Stimulated activated CD4-positive, alpha-beta T cell treated with anti-CD3 and anti-CD28 coated beads, Interleukin-2, amount 100 ng/mL, for 4 hours (primary cell): Measurements from ENCODE around the gene IGLL1.
"Not testable (repeated sequence)": the region's sequence is repeated elsewhere in the genome, so short reads cannot be mapped to it uniquely, and the experiment has no call there.

Experiments
- DNase-seq: peaks from one replicate; pipeline ENCODE4 v3.0.0-alpha.2; 2020; ENCODE audit warnings: low read depth

IGLL1 gene

DNA sequence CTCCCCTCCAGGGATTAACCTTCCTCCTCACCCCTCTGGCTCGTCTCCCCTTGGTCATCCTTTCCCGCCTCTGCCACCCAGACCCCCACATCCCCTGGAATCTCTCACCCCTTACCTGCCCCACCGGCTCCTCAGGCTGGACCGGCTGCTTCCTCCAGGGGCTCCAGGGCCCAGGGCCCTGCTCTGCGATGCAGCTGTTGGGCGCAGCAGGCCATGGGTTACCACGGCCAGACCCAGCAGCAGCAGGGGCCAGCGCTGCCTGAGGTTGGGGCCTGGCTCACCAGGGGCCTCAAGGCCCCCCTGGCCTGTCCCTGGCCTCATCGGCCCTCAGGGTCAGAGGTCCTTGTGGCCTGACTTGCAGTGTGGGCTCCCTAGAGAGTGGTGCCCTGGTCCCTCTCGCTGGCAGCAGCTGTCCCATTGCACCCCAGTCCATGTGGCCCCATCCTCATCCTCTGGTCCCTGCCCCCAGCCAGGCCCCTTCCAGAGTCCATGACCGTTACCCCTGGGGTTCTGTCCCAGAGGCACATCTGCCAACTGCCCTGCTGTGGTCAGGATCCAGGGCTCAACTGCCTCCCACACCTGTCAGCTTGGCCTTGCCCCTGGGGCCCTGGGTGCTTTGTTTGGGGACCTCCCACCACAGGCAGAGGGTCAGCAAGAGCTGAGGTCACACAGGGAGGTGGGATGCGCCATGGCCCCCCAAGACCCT, at the start of gene IGLL1:
Gene IGLL1 (minus strand): TSS at position 421 of the 706 bp plus-strand sequence. CDS start 100 bp downstream, at position 321.
- DNase-seq = no peak

DNA sequence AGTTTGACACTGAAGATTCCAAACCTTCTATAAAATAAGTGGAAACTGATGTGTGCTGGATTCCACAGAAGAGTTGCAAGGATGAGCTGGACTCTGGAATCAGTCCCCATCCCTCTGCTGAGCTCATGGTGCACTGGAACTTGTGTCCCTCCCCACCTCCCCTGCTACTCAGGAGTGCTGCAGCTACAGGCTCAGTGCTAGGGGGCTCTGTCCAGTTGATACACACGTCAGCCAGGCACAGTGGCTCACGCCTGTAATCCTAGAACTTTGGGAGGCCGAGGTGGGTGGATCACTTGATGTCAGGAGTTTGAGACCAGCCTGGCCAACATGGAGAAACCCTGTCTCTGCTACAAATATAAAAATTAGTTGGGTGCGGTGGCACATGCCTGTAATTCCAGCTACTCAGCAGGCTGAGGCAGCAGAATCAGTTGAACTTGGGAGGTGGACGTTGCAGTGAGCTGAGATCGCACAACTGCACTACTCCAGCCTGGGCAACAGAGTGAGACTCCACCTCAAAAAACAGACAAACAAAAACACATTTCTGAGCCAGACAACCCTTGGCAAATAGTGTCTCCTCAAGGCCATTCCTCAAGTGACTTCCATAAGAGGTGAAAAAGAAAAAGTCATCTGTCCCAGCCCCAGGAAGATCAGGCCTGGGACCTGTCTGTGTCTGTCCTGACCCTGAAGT, 48.1 kb upstream of the IGLL1 start:
- not testable (repeated sequence) for DNase-seq

DNA sequence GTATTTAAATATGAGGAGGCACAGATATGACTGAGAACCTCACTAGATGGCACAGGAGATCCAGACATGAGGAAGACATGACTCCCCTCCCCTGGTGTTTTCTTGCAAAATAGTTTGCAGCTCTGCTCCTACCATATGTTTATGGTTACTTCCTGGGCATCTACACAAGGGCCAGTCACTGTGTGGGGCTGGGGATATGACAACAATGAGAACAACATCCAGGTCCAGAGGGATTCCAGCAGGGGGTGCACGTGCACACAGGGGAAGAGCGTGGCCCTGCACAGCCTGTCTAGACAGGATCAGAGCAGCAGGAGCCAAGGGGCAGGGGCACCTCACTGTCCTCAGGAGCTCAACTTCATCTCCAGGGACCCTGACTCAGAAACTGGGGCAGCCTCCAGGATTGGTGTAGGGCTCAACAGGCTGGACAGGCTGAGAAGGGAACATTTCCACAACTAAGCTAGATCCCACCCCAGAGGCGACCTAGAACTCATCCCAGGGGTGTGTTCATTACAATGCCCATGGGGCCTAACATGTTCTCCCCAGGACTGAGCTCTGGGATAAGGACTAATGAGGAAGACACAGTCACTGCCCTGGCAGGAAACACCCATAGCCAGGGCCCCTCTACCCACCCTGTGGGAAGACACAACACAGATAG, 47.4 kb upstream of the IGLL1 start:
- peak; percentile 15 for DNase-seq

DNA sequence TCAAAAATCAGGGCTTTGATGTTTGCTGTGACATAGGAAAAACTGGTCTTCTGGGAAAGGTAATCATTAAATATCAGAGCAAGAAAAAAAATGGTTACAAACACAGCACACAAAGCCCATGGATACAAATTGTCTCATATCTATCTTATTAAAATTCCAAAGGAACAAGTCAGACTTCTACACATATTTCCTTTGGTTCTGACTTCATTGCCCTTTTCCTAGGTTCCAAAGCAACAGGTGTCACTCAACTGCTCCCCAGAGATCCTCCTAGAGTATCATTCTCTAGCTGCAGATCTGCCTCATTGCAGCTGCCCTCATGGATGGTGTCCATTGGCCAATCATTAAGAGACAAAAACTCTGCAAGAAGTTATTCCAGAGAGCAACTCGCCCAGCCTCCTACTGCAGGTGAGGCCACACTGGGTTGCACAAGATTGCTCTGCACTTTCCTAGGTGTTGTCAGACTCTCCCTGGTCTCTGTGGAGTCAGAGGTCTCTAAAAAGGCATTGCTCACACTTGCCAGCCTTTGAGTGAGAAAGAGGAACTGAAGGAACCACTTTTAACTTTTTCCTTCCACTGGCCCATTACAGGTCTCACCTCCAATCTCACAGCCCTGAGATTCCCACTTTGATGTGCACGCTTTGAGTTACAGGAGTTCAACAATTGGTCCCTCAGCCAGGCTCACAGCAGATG, 46.3 kb upstream of the IGLL1 start:
- DNase-seq = no peak

DNA sequence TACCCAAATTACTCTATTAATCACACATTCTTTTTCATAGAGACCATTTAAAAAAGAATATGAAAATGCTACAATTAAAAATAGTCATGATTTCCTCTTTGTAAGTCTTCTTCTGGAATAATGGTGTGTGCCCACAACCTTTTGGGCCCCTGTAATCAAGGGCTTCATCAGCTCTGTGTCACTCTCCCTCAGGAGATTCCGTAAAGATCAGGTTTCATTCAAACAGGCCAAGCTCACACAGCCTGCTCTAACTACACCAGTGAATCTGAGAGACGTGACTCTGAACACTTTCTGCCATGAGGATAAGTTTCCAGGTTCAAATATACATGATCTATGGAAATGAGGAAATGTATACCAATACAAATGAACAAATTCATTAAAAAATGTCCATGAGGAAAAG, 42.5 kb upstream of the IGLL1 start:
- no peak for DNase-seq

DNA sequence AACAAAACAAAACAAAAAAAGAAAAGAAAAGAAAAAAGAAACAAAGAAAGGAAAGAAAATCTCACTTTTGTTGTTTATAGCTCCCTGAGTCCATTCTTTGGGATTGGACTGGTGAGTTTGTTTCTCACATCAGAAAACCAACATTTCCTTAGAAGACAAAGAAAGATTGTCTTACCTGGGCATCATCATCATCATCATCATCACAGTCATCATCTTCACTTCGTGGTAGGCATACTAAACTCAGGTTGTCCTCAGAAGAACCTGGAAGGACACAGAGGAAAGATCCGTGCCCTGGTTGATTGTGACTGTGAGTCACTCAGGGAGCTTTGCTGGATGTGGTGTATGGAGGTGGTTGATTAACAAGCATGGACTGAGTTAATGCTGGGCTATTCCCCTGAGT, 41.8 kb upstream of the IGLL1 start:
- DNase-seq = not testable (repeated sequence)

DNA sequence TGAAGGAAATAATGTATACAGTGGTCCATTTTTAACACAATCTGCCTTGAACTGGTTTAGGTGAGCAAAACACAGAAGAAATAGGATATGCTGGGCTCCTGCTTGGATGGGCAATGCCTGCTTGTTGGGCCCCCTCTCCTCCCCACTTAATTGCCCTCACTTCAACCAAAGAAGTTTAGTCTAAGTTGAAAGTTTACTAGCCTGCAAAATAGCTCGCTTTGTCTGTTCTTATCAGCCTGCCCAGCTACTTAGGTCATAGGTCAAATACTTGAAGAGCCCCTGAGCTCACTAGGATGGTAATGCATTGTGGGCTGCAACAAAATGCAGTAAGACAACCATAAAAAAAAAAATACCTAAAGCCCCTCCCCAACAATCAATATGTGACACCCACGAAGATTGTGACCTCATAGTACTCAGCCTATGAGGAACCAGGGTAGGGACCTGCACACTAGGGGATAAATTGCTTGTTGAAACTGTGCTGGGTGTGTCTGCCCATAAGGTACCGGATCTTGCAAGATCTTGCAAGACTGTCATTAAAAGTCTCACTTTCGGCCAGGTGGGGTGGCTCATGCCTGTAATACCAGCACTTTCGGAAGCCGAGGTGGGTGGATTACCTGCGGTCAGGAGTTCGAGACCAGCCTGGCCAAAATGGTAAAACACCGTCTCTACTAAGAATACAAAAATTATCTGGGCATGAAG, 41.1 kb upstream of the IGLL1 start:
- no peak for DNase-seq

DNA sequence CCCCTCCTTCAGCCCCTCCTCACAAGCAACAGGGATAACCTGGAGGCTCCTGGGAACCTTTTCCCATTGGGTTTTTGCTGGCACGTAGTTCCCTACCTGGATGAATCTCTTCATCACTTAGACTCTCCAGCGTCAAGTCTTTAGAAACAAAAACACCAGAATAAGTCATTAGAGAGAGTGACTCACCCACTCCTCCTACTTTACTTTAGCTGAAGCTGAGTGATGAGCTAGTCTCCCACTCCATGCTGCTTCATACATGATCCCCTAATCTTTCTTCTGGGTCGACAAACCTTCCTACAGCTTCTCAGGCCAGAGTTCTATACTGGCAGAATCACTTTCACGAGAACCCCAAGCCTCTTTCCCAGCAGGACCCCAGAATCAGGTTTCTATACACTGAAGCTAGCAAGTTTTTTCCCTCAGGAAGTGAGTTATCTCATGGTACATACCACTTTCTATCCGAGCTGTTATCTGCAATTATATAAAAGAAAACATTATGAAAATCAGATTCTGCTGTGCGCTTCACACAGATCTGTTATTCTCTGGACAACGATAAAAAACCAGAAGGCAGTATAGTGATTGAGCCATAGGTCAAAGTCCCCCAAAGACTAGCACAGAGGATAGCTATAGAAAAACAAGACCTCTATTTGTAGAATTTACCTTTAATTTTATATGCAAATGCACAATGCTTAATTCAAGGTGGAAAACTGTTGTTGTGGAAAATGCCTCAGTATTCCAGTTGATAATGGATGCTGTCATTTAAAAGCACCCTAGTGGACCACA, 33.3 kb upstream of the IGLL1 start:
- DNase-seq = no peak

DNA sequence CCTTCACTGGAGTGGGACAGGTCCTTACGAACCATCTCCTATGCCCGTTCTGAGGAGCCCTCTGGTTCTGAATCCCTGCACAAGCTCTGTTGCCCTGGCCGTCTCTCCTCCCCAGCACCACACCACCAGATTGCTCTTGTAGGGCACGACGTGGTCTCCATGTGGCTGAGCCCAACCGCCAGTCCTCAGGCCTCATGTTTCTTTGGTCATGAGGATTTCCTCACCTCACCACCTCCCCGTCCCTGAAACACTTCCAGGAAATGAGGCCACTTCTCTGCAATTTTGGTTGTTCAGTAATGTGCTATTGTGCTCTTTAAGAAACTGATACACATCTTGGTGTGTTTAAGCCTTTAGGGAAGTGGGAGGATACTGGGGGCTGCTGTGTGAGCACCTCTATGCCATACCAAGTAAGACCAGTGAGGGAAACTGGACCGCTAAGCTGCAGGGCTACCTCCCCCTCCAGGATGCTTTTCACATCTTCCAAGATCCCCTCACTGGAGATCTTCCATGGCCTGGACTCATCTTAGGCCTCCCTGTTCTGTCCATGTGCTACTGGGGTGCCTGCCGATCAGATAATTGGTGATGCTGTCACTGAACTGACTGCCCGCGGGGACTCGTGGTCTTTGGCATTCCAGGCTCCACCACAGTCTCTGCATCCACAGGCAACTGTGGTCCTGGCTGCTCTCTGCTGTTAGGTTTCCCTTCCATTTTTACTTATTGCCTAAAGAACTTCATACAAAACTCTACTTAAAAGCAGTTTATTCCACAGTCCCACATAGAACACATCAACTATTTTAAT, 30.1 kb upstream of the IGLL1 start:
- no peak for DNase-seq

DNA sequence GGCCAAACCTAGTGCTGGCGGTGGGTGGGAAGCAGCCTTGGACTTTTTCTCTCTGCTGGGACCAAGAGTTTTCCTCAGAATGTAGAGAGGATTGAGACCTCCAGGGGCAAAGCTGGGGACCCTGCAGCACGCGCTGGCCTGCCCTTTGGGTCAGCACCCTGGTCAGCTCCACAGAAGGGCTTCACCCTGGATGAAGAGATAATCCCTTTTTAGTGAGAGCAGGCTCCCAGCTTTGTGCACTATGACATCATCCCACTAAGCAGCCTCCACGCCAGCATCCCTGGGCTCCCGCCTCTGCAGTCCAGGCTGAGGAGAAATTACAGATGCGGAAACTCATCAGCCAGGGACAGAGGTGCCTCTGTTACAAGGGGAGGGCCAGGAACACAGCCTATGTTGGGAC, 28.5 kb upstream of the IGLL1 start:
- no peak for DNase-seq

DNA sequence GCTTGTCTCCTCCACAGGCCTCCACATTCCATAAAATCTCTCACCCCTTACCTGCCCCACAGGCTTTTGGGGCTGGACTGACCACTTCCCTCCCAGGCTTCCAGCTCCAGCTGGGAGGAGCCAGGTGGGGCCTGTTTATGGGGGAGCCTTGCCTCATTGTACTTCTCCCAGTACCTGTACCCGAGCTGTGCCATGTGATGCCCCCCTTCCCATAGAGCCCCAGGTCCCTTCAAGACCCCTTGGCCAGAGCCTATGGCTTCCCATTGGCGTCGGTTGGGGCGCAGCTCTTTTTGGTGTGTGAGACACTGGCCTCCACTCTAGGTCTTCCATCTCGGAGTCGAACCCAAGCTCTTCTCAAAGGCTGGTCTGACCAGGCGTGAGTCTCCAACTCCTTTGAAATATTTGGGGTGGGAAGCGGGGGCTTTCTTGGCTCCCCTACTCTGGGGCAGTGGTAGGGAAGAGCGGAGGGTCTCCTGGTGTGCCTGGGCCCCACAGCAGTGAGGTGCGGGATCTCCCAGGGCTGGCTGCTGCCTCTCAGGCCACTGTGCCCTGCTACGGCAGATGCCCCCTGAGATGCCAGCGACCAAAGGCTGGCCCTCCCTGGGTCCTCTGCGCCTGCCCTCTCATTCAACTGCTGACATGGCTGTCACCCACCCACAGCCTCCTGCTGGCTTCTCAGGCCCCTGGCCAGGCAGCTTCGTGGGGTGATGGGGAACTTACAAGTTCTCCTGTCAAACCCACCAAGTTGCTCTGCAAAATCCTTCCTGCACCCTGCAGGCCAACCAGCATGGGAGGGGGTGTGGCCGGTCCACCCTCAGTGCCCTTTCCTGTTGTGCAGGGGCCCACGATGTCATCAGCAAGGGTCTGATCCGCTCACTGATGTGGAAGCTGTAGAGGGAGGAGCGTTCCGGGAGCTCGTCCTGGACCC, 26.4 kb upstream of the IGLL1 start:
- no peak for DNase-seq

DNA sequence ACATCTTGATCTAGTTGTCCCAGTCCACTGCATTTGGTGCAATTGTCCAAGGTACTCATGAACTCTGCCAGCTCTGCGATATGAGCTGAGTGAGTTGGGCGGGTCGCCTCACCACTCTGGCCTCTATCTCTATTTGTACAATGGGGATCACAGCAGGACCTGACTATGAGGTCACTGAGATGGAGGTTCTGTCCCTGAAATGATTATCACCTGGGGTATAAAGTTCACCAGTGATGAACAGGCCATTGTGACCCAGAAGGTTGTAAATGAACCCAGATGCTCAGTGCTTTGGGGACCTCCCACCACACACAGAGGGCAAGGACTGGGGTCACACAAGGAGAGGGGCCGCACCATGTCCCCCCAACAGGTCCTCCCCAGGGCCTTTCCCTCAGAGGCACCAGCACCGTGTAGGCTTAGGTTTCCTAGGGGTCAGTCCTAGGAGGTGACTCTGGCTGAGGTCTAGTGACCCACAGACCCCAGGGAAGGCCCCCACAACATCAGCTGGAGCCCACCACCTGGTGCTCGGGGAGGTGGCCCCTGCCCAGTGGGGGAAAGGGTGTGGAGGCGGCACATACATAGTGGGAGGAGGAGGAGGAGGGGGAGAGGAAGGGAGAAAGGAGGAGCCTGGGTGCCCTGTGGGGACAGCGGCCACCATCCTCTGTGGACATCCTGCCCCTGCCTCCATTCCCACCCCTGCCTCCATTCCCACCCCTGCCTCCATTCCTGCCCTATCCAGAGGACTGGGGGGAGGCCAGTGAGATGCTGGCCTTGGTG, 25.0 kb upstream of the IGLL1 start:
- no peak for DNase-seq

DNA sequence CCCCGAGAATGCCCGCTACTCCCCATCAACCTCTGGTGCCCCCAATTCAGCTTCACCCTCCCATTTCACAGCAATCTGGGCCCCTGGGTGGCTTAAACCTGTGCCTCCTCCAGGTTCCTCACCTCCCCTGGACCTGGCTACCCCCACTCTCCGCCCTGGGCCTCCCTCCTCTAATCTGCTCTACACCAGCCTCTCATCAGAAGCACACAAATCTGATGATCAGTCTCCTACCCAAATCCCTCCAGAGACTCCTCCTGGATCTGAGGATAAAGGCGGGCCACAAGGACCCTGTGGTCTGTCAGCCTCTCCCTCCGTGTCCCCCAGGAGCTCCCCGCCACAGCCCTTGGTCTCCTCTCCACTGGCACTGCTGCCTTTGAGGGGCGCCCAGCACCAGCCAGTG, 23.2 kb upstream of the IGLL1 start:
- DNase-seq = no peak

DNA sequence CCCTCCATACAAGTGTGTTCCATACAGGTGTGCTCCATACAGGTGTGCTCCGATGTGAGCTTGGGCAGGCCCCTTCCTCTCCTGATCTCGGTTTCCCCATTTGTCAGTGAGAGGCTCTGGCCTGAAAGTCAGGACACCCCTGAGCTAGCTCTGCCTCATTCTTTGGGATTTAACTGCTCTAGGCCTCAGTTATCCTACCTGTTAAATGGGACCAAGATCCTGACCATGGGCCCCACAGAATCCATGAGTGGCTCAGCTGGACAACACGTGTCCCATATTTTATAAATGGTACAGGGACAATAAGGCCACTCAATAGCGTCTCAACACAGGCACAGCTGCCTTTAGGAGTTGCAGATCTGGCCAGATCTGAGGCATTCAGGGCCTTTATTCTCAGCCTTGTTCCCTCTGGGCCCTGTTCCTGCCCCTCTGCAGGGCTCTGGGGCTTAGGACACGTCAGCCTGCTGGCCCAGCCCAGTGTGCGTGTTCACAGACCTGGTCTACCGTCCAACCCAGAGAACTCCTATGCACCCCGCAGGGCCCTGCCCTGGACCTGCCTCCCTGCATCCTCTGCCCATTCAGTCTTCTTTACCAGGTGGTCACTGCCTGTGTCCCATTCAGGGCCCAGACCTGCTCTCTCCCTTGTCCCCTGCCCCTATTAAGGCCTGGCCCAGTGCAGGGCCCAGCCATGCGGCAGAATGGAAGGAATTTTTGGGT, 18.9 kb upstream of the IGLL1 start:
- DNase-seq = no peak

DNA sequence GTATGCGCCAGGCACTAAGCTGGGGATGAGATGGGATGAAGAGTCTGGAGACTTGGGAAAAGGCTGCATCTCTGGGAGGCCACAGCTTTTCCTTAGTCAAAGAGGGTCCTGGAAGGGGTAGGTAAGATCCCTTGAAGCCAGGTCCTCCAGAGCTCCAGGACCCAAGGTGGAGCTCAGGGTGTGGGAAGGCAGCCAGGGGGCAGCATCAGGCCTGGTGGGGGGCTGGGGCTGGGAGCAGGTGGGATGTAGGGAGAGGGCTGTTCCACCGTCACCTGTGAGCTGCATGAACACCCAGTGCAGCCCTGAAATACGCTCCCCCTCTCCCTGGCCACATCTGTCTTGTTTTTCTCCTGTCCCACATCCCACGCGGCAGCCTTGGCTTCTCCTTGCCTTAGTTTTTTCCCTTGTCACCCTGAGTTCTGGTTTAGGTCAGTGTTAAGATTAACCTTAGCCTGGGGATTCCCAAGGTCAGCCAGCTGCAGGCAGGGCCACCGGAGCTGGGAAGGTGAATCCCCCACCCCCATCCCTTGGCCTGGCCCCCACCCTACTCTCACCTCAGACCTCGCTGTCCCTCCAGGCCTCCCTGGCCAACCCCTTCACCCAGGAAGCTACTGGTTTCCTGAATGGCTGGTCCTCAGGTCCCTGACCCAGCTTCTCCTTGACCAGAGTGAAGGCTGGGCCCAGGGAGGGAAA, 17.6 kb upstream of the IGLL1 start:
- DNase-seq = not testable (repeated sequence)

DNA sequence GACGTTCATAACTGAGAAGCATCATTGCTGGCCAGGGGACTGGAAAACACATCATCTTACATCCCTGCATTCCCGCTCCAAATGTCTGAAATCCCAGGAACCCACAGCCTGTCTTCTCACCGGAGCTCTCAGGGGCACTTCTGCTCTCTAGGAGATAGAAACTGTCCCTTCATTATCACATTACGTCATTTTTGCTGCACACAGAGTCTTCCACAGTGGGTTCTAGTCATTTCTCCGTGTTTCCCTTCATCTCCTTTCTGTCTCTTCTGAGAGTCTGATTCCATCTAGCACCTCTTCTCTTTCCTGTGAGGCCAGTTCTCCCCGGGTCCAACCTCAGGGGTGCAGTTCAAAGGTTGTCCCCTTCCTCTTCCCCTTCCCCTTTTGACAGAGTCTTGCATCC, 15.8 kb upstream of the IGLL1 start:
- not testable (repeated sequence) for DNase-seq

DNA sequence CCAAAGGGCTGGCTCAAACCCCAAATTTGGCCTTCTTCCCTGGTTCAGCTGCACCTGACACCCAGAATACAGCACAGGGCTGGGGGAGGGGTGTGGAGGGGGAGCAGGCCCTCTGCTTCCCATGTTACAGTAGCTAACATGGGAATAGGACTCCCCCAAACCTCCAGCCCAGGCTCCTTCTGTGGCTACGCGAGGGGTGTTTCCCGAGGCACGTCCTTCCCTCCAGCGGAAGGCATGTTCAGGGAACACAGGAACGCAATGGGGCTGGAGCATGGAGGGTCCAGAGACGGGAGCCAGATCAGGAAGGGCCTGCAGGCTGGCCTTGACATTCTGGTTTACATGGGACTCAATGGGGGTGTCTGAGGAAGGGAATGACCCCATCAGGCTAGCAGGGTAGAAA, 11.8 kb upstream of the IGLL1 start:
- DNase-seq = no peak
